Erythroblast (primary cell): ENCODE data around the gene RMND1.

ENCODE experiments used
- GATA1 ChIP-seq: IDR thresholded peaks from 2 replicates; pipeline ENCODE4 v1.6.1; 2011; ENCODE audit warnings: low read depth, mild to moderate bottlenecking, control low read depth, low read length, moderate library complexity
- POLR2A ChIP-seq: IDR thresholded peaks from 2 replicates; pipeline ENCODE4 v1.6.1; 2011; ENCODE audit warnings: mild to moderate bottlenecking, low read length

- TF ChIP-seq POLR2A (no peak), GATA1 (no peak)
These were observed 67.8 kb downstream of the RMND1 start for GRCh38 chr6:151384151-151384550.
